D721Med (cell line): ENCODE results near the gene MBNL3.

Source experiments
- DNase-seq: peaks from one replicate; pipeline ENCODE4 v3.0.0; 2011; ENCODE audit warnings: low spot score; ENCODE audit not compliant: insufficient read length
- FAIRE-seq: peaks from 2 replicates; lab custom pipeline; 2011; peaks lifted over from hg19 to GRCh38; lab: Jason Lieb, UNC
- TF ChIP-seq, protein P1 (sequence below): IDR thresholded peaks from 2 replicates; pipeline ENCODE4 v1.5.1; 2012; ENCODE audit warnings: mild to moderate bottlenecking, control low read depth; ENCODE audit not compliant: insufficient read depth; ENCODE audit errors: missing control alignments

Gene MBNL3

DNA sequence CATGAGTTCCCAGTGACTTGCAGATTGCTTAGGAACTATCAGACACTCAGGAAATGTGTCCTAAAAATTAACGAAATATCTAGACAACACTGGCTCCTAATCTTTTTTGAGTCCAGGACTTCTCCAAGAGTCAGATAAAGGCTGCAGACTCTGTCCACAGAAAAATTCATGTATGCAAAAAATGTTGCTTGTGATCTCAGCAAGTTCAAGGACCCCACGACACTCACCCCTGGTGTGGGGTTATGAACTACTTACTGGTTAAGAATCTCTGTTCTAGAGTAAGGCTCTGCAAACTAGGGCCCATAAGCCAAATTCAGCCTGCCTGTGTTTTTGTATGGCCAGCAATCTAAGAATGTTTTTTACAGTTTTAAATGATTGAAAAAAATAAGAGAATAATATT lies 93.2 kb downstream of the MBNL3 start:
- TF ChIP-seq, protein P1, sequence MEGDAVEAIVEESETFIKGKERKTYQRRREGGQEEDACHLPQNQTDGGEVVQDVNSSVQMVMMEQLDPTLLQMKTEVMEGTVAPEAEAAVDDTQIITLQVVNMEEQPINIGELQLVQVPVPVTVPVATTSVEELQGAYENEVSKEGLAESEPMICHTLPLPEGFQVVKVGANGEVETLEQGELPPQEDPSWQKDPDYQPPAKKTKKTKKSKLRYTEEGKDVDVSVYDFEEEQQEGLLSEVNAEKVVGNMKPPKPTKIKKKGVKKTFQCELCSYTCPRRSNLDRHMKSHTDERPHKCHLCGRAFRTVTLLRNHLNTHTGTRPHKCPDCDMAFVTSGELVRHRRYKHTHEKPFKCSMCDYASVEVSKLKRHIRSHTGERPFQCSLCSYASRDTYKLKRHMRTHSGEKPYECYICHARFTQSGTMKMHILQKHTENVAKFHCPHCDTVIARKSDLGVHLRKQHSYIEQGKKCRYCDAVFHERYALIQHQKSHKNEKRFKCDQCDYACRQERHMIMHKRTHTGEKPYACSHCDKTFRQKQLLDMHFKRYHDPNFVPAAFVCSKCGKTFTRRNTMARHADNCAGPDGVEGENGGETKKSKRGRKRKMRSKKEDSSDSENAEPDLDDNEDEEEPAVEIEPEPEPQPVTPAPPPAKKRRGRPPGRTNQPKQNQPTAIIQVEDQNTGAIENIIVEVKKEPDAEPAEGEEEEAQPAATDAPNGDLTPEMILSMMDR, result no peak
- FAIRE-seq, result no peak
- DNase-seq, result no peak

DNA sequence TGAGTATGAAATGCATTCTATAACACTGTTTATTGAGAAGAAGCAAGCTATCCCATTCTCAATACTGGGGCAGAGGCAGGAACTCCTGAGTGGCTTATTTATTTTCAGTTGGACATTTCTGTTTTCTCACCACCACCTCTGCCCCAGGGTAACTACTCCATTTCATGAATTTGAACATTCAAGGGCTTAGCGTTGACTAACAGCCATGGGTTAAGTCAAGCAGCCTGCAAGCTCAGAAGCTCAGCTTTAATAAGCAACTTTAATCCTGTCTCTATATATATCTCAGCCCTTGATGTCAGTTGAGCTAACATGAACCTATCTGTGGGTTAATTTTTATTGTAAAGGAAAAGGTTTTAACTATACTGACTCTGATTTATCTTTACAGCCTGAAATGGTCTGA lies 93.8 kb downstream of the MBNL3 start:
- TF ChIP-seq, protein P1, result no peak
- FAIRE-seq (no peak), DNase-seq (no peak)

DNA sequence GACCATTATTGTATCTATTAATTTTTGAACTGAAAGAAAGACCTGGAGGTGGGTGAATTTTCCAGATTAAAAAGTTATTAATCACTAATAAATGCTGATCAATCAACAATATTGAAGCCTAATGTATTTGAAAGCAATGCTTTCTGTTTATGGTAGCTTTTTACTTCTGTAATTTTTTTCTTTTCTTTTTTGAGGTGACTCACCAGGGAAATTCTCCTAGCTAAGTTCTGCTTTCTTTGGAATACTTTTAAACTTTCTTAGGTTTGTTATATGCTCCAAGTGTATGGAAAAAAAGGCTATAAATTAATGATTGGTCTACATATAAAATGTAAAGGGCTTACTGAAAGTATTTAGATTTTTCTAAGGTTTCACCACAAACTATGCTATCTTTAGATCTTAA lies 94.2 kb downstream of the MBNL3 start:
- DNase-seq (no peak), FAIRE-seq (no peak)

DNA sequence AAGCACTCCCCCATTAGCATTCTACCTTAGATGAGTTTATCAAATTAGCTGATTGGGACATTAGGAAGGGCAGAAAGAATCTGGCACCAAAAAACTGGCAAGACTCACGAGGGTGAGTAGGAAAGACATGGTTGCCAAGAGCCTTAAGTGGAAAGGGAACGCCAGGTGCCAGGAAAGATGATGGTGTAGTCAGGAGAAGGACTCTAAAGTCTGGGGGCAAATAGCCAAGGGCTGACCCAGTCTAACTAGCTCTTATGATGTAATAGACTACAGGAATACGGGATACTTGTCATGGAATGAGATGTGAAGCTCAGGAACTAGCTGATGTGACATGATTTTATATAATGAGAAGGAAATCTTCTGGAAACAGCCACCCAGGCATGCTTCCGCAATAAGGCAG lies 94.8 kb downstream of the MBNL3 start:
- DNase-seq (no peak), FAIRE-seq (no peak)
- TF ChIP-seq, protein P1, result no peak

More for the DNA sequence above, 94.2 kb downstream of the MBNL3 start:
- TF ChIP-seq, protein P1, result no peak

DNA sequence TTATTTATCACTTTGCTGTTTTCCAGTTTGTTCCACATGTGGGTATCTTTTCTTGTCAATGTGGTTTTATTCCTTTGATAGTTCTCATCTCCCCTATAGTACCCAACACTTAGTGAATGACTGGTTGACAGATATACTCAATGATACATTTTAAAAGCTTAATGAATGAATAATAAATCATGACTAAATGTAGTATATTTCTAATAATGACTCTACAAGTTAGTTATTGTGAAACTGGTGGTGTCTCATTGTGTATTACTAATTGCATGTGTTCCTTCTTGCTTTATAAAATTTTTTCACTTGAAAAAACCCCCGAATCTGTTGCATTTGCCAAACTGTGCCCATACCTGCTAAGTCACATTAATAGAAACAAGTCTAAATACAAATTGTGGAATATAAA lies 95.4 kb downstream of the MBNL3 start:
- FAIRE-seq (no peak), DNase-seq (no peak)
- TF ChIP-seq, protein P1, result no peak

DNA sequence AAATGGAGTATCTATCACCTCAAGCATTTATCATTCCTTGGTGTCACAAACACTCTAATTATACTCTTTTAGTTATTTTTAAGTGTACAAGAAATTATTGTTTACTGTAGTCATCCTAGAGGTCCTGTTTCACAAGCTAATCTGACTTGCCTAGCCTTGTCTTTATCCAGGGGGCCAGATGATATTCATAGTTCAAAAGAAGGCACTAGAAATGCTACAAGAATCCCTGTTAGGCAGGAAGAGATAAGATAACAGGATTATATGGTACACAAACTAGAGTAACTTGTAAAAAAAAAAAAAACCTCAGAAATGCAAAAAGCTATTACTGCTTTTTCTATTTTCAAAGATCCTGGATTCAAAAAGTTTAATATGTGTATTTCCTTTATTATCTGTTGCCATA lies 95.8 kb downstream of the MBNL3 start:
- TF ChIP-seq, protein P1, result no peak
- DNase-seq (no peak), FAIRE-seq (no peak)

DNA sequence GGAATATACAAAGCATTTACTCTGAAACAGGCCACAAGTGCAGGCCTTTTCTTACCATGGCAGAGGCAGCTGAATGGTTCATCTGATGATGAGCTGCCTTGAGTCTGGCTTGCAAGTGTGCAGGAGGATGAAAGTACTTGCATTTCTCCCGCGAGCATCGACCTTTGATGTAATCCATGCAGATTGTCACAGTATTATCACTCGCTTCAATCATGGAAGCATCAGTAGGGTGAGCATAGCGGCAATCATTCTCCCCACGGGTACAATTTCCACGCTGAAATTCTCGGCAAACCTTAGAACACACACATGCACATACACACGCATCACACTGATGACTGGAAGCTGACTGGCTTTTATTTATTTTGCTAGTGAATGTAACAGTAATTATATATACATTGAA lies 98.0 kb downstream of the MBNL3 start:
- DNase-seq (no peak), FAIRE-seq (no peak)
- TF ChIP-seq, protein P1, result no peak
